GM21786 (cell line): ENCODE measurements around the gene C6orf52.
"Not testable (repeated sequence)": the region's sequence is repeated elsewhere in the genome, so short reads cannot be mapped to it uniquely, and the experiment has no call there.

Experiments used
- ATAC-seq: cut with Tn5 transposase; IDR thresholded peaks from one replicate; pipeline ENCODE4 v1.9.1; 2021; ENCODE audit not compliant: unreplicated experiment

The C6orf52 gene

GRCh38 chr6:10713962-10714361, 19.5 kb upstream of the C6orf52 start:
- ATAC-seq: no peak

- ATAC-seq: no peak
Measured at GRCh38 chr6:10696655-10697054, 2.2 kb upstream of the C6orf52 start.

GRCh38 chr6:10695086-10695657, 756 bp upstream of the C6orf52 start:
- ATAC-seq: no peak

DNA sequence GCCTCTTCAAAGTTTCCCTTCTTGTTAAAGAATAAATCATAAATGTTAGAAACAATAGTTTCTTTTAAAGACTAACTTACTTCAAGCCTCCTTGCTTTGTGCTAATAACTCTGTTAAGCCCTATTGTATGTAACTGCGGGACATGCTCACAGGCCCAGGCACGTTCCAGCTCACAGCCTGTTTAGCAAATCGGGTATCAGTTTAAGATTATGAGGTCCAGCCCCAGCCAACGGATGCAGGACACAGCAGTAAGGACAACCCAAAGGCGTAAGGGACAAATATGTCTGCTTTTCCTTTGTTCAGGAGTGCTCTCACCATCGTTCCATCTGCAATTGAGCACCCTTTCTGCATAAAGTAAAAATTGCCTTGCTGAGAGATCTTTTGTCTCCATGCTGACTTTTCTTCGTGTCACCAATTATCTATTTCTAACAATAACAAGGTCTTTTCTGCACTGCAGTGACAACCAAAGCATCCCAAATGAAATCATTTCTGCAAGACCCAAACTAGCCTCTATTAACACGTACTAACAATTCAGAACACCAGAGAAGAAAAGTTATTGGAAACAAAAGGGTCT, 1.4 kb downstream of the C6orf52 start:
- no peak for ATAC-seq

DNA sequence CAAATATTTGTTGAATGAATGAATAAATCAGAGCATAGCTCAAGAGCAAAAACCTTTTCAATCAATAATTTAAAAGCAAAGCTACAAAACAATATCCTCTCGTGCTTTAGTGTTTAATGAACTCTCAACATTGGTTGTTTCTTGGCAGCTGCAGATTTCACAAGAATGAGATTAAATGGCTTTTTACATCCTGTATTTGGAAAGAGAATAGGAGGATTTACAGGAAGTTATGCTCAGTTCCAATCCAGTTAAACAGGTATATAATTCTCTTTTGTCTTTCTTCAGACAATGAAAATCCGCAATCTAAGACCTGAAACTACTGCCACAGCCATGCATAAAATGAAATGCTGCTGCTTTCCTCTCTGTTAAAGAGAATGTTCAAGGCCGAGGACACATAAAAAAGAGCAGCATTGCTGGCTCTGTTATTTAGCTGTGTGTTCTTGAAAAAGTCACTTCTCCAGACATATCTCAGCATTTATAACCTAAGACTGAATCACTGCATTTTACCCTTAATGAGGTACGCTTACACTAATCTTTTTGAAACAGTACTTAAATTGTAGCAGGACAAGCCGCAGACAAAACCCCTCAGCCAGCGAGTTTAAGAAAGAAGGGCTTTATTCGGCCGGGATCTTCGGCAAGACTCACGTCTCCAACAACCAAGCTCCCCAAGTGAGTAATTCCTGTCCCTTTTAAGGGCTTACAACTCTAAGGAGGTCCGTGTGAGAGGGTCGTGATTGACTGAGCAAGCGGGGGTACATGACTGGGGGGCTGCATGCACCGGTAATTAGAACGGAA, 3.6 kb downstream of the C6orf52 start:
- no peak for ATAC-seq

DNA sequence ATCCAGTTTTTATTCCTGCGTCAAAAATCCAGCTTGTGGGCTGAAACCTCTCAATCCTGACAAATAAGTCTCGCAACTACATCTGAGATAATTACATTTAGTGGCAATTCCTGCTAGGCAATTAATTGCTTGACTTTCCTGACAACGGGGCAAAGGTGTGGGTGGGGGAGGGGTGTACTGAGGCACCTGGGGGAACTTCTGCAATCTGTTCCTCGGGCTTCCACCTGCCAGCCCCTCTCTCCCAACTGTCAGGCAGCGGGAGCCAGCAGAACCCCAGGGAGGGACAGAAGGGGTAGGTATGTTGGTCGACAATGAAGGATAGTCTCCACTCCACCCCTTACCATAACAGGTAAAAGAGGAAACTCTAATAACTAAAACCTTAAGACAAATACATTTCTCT, 6.8 kb downstream of the C6orf52 start:
- no peak for ATAC-seq

DNA sequence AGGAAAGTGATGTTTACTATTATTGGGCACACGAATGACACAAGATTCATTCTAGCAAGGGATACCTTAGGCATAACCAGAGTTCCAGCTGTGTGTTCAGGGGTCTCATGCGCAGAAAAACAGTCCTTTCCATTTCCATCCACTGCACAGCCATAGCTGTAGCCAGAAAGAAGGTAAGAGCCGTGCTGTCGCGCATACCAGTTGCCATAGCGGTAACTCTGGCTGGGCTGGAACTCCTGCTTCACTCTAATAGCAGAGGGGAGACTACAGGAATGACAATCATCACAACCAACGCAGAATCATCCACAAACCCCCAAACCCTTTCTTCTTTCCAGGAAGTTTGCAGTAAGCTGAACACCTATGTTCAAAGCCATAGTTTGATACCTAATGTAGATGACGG, 7.5 kb downstream of the C6orf52 start:
- no peak for ATAC-seq

GRCh38 chr6:10685092-10685915, 9.1 kb downstream of the C6orf52 start:
- no peak for ATAC-seq

DNA sequence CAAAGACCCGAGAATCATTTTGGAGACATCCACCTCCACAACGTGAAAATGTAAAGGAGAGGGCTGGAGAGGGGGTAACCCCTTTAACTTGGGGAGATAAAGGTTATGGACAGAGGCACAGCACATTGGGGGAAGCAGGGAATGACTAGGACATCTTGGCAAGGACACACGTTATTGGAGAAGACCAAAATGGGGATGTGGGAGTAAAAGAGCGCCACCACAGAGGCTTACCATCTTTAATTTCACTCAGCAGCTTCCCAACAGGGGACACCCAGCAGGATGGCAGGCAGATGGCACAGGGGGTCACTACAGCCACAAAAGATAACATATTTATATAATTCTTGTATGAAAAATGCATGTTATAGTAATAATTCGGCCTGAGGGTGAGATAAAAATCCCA, 9.8 kb downstream of the C6orf52 start:
- no peak for ATAC-seq

GRCh38 chr6:10682355-10682988, 11.9 kb downstream of the C6orf52 start:
- no peak for ATAC-seq

- no peak for ATAC-seq
Measured at GRCh38 chr6:10681795-10682194, 12.6 kb downstream of the C6orf52 start.

GRCh38 chr6:10678456-10678855, 16.0 kb downstream of the C6orf52 start:
- no peak for ATAC-seq

- ATAC-seq: no peak
Measured at GRCh38 chr6:10676403-10676802, 18.0 kb downstream of the C6orf52 start.

- no peak for ATAC-seq
Measured at GRCh38 chr6:10668126-10668917, 26.1 kb downstream of the C6orf52 start.

DNA sequence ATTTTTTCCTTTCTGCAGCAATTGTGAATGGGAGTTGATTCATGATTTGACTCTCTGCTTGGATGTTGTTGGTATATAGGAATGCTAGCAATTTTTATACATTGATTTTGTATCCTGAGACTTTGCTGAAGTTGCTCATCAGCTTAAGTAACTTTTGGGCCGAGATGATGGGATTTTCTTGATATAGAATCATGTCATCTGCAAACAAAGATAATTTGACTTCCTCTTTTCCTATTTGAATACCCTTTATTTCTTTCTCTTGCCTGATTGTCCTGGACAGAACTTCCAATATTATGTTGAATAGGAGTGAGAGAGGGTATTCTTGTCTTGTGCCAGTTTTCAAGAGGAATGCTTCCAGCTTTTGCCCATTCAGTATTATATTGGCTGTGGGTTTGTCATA, 28.8 kb downstream of the C6orf52 start:
- ATAC-seq: not testable (repeated sequence)

GRCh38 chr6:10662742-10663141, 31.7 kb downstream of the C6orf52 start:
- no peak for ATAC-seq

DNA sequence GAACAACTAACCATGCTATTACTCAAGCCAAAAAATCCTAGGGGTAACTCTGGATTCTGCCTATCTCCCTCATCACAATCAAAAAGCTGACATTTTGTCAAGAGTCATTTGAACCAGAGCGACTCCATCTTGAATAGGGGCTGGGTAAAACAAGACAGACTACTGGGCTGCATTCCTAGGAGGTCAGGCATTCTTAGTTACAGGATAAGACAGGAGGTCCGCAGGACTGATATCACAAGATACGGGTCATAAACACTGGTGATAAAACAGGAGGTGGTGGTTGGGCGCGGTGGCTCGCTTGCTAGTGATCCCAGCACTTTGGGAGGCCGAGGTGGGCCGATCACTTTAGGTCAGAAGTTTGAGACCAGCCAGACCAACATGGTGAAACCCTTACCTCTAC, 32.2 kb downstream of the C6orf52 start:
- no peak for ATAC-seq

- ATAC-seq: not testable (repeated sequence)
Measured at GRCh38 chr6:10660431-10661191, 33.8 kb downstream of the C6orf52 start.

- no peak for ATAC-seq
Measured at GRCh38 chr6:10659699-10660348, 34.6 kb downstream of the C6orf52 start.
